Hepatocyte (in vitro differentiated cells): Measurements from ENCODE around the gene CPSF4.

ENCODE experiments used
- CTCF ChIP-seq: fragments of 200-600 bp; sonication (generic); IDR thresholded peaks from 2 replicates; pipeline ENCODE4 v1.5.1; 2016; ENCODE audit warnings: antibody characterized with exemption, mild to moderate bottlenecking; ENCODE audit not compliant: poor library complexity
- EZH2 ChIP-seq: fragments of 200-600 bp; sonication (generic); IDR thresholded peaks from 2 replicates; pipeline ENCODE4 v1.6.1; 2016; ENCODE audit warnings: antibody characterized with exemption, mild to moderate bottlenecking, borderline replicate concordance
- EZH2phosphoT487 ChIP-seq: fragments of 200-600 bp; sonication (generic); IDR thresholded peaks from one replicate; pipeline ENCODE4 v1.6.1; 2018; ENCODE audit warnings: antibody characterized with exemption, mild to moderate bottlenecking, low read depth, moderate library complexity; ENCODE audit not compliant: unreplicated experiment, severe bottlenecking

GRCh38 chr7:99461221-99461620, 22.5 kb downstream of the CPSF4 start:
- TF ChIP-seq CTCF (no peak), EZH2 (no peak), EZH2phosphoT487 (no peak)
